DMS79 (cell line): Measurements from ENCODE around the gene GATAD1.
"Not testable (repeated sequence)": the region's sequence is repeated elsewhere in the genome, so short reads cannot be mapped to it uniquely, and the experiment has no call there.

Source experiments
- DNase-seq: peaks from one replicate; lab custom pipeline; 2025; lab: John Stamatoyannopoulos, UW

Gene GATAD1

GRCh38 chr7:92436612-92437445, 10.5 kb upstream of the GATAD1 start:
- DNase-seq: no peak

GRCh38 chr7:92437956-92438491, 9.3 kb upstream of the GATAD1 start:
- DNase-seq: no peak

GRCh38 chr7:92442720-92443119, 4.6 kb upstream of the GATAD1 start:
- not testable (repeated sequence) for DNase-seq

GRCh38 chr7:92446869-92447344, 375 bp upstream of the GATAD1 start:
- no peak for DNase-seq

- peak; percentile 22 for DNase-seq
Observed at GRCh38 chr7:92448205-92448747, 994 bp downstream of the GATAD1 start.

GRCh38 chr7:92451645-92452044, 4.4 kb downstream of the GATAD1 start:
- DNase-seq: no peak

GRCh38 chr7:92456236-92456635, 9.0 kb downstream of the GATAD1 start:
- no peak for DNase-seq

GRCh38 chr7:92460109-92460508, 12.8 kb downstream of the GATAD1 start:
- DNase-seq: peak; percentile 7

GRCh38 chr7:92460510-92460909, 13.2 kb downstream of the GATAD1 start:
- DNase-seq: peak; percentile 7

- DNase-seq: peak; percentile 33
Observed at GRCh38 chr7:92461027-92462003, 14.0 kb downstream of the GATAD1 start.

GRCh38 chr7:92462560-92462959, 15.3 kb downstream of the GATAD1 start:
- no peak for DNase-seq

- DNase-seq: no peak
Observed at GRCh38 chr7:92464515-92464914, 17.2 kb downstream of the GATAD1 start.

GRCh38 chr7:92466682-92467081, 19.4 kb downstream of the GATAD1 start:
- no peak for DNase-seq

- DNase-seq: not testable (repeated sequence)
Observed at GRCh38 chr7:92468589-92468988, 21.3 kb downstream of the GATAD1 start.

- DNase-seq: not testable (repeated sequence)
Observed at GRCh38 chr7:92473989-92474388, 26.7 kb downstream of the GATAD1 start.

- DNase-seq: not testable (repeated sequence)
Observed at GRCh38 chr7:92475261-92475770, 28.0 kb downstream of the GATAD1 start.

GRCh38 chr7:92475851-92476590, 28.7 kb downstream of the GATAD1 start:
- not testable (repeated sequence) for DNase-seq

- DNase-seq: not testable (repeated sequence)
Observed at GRCh38 chr7:92477681-92478080, 30.4 kb downstream of the GATAD1 start, which contains the start of gene ERVW-1. Gene ERVW-1 (minus strand): TSS chr7:92477946. CDS start chr7:92470381, 7,565 bp downstream.

- DNase-seq: no peak
Observed at GRCh38 chr7:92478095-92478494, 30.8 kb downstream of the GATAD1 start.

GRCh38 chr7:92478711-92479110, 31.4 kb downstream of the GATAD1 start:
- DNase-seq: no peak

GRCh38 chr7:92479146-92479545, 31.9 kb downstream of the GATAD1 start:
- DNase-seq: not testable (repeated sequence)
